Medulla oblongata (tissue), 1 donor: ENCODE data around the gene CDC42BPB.

Experiments
- DNase-seq: peaks from one replicate; pipeline ENCODE4 v3.0.0-alpha.2; 2015; ENCODE audit errors: extremely low spot score

The CDC42BPB gene

DNA sequence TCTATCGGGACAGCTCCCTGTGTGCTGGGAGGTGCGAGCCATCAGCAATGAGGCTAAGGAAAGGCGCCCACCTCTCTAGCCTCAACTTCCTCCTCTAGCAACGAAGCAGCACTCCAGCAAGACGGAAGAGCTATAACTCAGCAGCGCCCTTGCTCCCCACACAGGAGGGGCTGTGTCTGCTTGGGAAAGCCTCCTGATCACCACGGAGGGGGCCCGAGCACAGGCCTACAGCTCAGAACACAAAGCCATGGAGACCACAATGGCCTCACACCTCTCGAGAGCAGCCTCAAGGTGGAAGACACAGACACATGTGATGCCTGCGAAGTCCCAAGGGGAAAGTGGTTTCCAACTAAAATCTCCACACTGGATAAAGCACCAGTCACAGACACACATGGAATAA, 60.4 kb downstream of the CDC42BPB start:
- DNase-seq = no peak

DNA sequence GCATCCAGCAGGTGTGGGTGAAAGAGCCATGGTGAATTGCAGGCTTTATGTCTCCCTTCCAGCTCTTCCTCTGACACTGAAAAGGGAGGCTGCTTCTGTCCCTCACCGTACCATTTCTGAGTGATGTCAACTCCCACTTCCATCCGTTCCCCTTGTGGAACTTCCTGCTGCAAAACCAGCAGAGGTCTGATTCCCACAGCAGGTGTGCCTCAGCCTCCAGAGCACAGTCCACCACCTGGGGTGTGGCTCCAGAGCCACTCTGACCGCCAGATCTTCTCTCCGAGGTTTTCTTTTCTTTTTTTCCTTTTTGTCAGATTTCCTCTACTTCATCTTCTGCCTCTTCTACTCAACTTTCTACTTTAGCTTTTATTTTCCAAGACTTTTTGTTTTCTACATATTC, 62.7 kb downstream of the CDC42BPB start:
- DNase-seq = no peak

DNA sequence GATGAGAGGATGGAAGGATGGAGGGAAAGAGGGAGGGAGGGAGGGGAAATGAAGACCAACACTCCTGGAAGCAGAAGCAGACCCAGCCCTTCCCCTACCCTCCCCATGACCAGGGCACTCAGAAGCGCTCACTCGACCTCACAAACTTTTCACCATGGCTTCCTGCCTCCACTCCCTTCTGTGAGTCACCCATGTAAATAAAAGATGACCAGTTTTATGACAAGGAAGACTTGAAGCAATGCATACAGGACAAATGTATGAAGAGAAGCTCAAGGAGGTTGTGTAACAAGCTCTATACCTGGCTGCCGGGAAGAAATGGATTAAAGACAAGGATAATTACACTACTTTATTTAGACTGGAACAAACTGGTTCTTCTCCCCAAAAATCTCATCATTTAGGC, 63.8 kb downstream of the CDC42BPB start:
- no peak for DNase-seq

DNA sequence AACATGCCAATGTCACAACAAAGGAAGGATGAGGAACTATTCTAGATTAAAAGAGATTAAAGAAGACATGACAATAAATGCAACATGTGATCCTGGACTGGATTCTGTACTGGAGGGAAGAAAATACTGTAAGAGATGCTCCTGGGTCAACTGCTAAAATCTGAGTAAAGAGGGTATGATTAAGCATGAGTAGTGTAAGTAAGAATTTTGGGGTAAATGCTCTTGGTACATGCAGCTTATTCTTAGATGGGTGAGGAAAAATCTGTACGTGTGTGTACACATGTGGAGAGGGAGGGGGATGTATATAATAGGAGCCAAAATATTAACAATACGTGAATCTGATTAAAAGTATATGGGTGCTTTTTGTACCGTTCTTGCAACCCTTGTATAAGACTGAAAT, 66.0 kb downstream of the CDC42BPB start:
- no peak for DNase-seq

DNA sequence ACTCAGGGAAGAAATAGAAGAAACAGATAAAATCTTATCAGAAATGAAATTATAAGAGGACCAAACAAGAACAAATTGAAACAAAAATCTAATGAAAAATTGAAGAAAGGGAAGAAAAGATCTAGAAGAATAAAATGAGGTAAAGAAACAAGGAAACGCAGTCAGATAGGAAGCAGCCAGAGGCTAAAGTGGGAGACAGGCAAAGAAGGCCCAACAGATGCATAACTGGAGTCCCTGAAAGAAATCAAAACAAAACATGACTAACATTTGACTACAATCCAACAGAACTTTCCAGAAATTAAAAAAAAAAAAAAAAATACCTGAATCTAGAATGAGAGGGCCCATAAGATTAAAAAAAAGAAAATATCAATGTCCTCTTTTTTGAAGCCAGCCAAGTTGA, 69.3 kb downstream of the CDC42BPB start:
- no peak for DNase-seq

DNA sequence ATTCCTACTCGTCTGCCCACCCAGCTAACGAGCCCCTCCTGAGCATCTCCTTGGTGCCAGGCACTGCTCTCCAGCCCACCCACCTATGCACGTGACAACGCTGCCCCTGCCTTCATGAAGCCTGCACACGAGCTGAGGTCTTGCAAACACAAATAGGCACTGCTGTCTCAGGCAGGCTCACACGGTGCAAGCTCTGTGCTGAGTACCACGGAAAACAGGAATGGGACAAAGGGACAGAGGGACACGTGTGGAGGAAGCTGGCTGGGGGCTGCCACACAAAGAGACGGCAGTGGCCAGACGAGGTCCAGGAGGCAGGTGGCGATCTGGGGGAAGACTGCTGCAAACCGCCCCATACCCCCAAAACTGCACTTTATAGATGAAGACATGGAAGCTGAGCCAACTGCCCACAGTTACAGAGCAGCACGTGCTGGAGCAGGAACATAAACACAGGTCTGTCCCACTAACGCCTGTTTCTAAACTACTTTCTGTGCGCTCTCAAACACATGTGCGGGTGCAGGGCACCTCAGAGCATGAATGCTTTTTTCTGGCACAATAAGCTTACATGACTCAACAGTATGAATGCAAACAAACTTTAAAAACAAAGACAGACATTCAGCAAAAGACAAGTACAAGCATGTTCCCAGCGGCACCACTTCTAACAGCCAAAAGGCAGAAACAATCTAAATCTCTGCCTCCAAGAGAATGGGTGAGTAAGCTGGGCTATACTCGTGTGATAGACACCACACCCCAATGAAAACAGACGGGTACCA, 70.4 kb downstream of the CDC42BPB start:
- DNase-seq = peak; percentile 48

DNA sequence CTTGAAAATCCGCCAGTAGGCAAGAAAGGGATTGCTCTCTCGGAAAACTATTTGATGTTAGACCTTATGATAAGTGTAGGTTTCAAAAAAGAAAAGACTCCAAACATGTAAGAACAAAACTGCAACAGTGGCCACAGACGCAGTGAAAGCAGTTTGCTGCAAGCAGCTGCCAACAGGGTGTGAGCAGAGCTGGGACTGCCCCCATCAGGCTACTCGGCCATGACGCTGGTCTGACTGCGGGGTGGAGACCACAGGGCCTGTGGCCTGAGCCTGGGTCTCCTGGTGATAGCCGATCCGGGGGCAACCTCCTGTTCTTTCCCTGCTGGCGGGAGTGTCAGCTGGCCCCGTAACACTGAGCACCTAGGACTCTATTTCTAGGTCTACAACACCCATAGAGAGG, 71.7 kb downstream of the CDC42BPB start:
- DNase-seq = peak; percentile 60

DNA sequence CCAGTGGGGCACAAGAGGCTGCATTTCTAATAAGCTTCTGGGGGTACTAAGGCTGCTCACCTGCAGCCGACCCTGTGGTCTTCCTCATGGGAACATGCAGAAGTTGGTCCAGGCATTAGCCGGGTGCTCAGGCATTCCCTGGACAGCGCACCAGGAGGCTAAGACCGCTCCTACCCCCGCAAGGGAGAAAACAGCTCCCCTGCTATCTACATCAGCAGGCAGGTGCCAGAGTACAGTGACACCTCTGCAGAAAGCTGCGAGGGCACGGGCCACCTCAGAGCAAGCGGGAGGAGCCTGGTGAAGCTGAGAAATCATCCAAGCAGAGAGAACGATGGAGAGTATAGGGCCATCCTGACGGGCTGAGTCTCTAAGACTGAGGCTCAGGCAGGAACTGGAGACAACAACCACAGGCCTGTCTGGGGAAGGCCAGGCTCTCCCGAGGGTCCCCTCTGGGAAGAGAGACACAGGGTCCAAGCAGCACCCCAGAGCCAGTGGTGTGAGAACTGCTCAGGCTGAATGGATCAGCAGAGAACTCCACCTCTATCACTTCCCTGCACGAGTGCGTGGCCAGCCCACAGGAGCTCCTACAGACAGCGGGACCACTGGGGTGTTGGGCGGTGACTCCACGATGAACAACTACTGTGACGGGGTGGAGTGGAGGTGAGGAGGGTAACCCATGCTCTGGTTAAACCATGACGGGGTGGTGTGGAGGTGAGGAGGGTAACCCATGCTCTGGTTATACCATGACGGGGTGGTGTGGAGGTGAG, 72.8 kb downstream of the CDC42BPB start:
- no peak for DNase-seq

DNA sequence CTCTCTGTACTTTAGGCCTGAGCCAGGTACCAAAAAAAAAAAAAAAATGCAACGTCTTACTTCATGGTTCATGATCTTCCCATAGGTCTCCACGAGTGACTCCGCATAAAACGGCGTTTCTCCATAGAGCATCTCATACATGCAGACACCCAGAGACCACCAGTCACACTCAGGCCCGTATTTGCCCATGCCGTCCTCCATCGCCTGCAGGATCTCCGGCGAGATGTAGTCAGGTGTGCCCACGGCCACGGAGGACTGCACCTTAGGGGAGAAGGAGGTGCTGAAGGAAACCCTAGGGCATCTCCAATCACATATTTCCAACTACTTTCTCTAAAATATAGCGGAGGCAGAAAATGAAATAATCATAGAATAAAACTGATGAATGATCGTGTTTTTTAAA, 73.9 kb downstream of the CDC42BPB start:
- no peak for DNase-seq

DNA sequence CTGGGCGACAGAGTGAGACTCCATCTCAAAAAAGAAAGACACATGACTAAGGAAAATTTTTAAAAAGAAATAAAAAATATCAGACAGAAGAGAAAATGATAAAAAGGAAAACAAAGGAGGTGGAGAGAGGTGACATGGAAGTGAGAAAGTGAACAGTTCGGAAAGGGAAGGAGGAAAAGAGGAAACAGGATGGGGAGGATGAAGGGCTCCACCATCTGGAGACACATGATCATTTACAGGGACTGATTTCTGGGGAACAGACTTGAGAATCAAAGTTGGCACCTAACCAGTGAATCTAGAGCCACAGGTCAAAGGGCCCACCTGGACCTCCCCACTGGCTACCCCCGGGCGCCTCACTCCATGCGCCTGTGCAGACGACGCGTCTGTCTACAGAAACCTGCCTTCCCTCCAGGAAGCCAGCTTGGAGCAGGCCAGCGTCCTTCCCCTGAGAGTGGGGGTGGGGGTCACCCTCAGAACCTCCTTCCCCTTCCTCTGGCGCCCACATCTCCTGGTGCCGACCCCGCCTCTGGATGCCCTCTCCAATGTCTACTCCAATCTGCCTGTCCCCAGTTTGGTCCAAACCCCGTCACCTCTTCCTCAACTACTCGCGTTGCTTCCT, 74.4 kb downstream of the CDC42BPB start:
- peak; percentile 27 for DNase-seq

DNA sequence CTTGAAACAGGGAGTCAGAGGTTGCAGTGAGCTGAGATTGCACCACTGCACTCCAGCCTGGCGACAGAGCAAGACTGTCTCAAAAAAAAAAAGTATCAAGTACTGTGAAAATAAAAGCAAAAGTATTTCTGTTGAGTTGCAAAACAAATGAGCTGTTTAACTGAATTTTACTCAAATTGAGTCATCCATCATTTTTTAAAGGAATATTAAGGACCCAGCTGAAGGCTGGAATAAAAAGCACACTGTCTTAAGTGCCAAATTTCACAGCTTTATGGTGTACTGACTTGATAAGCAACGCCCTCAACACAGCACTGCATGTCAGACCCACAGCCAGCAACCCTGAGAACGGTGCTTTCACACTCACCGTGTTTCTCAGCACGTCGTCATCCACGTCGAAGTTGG, 76.9 kb downstream of the CDC42BPB start:
- DNase-seq = no peak

DNA sequence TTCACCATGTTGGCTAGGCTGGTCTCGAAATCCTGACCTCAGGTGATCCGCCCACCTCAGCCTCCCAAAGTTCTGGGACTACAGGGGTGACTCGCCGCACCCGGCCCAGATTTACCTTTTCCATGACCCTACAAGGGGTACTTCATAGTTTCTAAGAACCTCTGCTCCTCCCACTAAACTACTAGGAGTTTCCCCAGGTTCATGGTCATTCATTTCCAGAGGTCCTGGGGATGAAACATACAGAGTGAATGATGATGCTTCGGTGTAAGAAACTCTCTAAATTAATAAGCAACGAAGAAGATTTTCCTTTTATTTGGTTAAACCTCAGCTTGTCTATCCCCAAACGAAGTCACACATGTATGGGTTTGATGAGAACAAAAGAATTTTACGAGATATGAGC, 77.9 kb downstream of the CDC42BPB start:
- no peak for DNase-seq

DNA sequence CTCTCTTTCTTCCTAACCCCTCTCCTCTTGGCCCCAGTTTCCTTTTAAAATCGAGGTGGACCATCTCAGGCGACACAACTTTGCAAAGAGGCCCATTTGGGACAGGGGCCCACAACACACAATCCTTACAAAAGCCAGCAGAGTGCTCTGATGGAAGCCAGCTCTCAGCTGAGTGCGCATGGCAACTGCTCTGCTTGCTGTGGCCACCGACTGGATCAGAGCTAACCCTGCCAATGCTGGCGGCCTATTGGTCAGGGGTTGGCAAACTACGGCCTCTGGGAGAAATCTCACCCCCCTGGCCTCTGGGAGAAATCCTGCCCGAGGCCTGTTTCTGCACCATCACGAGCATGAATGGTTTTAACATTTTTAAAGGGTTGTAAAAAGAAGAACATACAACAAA, 79.9 kb downstream of the CDC42BPB start:
- peak; percentile 42 for DNase-seq

DNA sequence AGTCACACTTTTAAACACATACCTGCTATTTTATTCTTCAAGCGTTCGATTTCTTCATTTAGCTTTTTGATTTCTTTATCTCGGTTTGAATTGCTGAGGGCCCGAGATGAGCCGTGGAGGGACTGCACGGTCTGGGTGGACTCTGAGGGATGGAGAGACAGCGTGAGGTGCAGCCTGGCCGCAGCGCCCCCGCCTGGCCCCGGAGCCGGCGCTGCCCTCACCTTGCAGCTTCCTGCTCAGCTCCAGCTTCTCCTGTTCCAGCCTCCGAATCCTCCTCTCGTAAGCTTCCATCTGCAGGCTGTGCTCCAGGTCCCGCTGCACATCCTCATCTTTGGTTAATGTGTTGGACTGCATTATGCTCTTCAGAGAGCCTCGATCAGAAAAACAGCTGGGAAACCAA, 81.7 kb downstream of the CDC42BPB start:
- DNase-seq = no peak

DNA sequence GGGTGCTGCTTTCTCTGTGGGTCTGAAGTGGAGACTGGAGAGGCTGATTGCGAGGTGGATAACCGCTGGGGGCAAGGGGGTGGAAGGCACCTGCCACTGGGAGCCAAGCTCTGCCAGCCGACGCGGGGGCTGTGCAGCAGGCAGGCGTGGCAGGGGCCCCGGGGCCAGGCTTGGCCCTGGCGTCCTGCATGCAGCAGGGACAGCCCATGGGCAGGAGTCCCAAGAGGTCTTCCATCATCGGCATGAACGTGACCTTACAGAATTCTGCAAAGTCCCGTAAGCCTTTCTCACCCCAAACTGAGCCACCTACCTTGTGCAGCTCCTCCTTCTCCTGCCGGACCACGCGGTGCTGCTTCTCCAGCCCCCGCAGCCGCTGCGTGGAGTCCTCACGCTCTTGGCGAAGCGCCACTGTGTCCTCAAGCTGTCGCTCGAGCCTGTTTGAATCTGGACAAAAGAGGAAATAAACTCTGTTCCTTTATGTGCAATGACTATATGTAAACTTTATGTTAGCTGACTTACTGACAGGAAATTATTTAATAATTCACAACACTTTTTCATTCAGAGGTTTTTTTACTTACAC, 83.6 kb downstream of the CDC42BPB start:
- no peak for DNase-seq

DNA sequence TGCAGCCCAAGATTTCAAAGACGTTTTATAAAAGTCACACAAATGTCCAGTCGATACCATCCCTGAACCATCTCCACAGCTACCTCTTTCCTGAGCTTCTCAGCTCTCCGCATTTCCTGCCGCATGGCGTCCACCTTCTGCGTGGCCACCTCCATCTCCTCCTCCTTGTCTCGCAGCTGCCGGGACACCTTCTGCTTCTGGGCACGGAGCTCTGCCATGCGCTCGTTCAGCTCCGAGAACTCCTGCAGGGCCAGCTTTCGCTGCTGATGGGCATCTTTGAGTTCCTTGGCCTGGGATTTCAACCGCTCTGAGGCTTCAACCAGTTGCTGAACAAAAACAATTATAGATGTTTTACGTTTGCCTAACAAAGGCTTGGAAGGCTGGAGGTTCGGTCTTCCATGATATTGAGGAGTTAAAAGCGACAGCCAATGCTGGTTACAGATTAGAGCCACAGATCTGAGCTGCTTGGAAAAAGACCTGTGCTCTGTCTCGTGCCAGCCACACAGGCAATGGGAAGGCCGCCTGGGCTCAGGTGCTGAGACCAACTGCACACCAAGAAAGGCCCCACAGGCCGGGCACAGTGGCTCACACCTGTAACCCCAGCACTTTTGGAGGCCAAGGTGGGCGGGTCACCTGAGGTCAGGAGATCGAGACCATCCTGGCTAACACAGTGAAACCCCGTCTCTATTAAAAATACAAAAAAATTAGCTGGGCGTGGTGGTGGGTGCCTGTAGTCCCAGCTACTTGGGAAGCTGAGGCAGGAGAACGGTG, 85.3 kb downstream of the CDC42BPB start:
- DNase-seq = no peak

DNA sequence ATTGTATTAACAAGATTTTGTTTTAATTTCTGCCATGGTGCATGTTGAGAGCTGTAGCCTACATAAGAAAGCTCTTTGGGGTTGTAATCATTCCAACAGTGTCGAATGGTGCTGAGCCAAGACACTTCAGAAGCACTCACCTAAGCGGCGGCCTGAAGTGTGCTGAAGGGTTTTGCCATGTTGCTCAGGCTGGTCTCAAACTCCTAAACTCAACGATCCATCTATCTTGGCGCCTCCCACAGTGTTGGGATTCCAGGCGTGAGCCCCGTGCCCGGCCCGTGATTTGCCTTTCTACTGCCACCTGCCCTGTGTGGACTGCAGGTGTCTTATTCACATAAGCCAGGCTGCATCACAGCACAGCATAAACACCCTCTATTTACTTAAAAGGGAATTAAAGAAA, 86.0 kb downstream of the CDC42BPB start:
- DNase-seq = no peak

DNA sequence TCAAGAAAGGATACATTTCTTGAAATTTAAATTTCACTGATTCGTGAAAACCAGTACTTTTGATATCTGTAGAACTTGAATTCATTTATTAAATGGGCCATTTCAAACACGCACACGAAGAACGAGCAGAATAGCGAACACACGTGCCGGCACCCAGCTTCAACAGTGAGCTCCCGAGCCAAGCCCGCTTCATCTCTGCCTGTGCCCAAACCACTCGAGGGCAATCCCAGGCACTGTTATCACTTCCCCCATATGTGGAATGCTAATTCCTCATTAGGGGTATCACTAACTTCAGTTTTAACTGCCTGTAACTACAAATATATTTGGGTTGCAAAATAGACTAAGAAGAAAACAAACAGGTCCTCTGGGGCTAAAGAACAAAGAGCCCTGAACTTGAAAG, 86.9 kb downstream of the CDC42BPB start:
- DNase-seq = no peak

DNA sequence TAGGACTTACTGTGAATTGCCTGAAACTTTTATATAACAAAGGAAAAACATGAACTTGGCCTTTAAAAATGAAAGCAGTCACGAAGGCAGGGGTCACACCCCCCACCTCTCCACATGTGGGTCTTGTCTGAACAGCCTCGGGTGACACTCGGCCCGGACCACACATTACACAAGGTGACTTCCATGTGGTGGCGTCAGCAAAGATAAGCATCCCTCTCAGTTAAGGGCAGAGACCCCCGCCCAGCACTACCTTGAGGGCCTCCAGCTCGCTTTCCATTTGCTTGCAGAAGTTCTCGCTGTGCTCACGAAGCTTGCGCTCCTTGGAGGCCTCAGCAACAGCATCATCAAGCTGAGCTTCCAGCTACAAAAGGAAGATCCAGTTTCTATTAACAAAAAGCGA, 87.4 kb downstream of the CDC42BPB start:
- DNase-seq = no peak

DNA sequence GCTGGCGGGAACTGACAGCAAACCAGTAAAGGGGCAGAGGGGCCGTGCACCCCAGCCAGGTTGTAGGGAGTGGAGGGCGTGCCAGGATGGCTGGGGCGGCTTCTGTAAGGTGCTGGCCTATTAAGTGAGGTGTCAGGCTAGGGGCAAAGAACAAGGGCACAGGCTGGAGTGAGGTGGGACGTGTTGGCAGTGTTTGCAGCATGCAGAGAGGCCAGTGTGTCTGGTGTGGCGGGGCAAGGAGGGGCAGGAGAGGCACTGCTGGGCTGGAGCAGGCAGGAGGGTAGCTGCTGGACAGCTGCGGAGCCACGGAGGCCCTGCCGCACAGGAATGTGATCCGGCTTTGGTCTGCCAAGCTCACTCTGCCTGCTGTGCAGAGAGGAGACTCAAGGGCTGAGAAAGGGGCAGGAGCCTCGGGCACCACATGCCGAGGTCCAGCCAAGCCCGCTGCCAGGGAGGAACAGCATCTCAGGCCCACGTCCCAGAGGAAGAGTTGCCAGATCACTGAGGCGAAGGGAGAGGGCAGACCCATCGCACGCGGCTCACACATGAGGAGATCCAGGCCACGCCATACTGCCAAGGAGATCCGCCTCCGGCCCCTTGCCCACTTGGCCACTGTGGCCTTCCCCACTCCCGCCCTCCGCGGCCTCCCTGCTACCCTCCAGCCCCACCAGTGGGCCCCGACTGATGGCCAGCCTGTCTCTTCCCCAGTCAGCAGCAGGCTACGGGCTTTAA, 88.1 kb downstream of the CDC42BPB start:
- peak; percentile 27 for DNase-seq

DNA sequence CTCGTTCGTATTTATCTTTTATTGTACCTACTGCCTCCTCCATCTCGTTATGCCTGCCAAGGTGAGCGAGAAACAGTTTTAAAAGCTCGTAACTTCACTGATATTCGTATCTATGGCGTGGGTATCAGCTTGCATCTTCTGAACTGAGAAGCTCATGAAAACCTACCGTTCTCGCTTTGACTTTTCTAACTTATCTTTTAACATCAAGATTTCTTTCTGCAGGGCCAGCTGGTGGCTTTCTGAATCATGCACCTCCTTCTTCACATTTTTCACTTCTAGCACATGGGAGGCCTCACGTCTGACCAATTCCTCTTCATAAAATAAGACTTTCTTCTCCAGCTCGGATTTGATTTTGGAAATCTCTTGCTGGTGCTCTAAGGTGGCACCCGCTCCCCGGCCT, 89.0 kb downstream of the CDC42BPB start:
- no peak for DNase-seq
